ENCODE results near the gene GPR37L1. TPM values are rescaled to one million over a fixed set of nuclear protein-coding genes. Genes with fewer than 3 reads are reported as not detected.
"Not testable (repeated sequence)": the region's sequence is repeated elsewhere in the genome, so short reads cannot be mapped to it uniquely, and the experiment has no call there.

GPR37L1 gene
- total and polyA plus RNA-seq, 10 donors, result 0.16 TPM; not detected in 9

- WGBS, 5 donors, result 74 to 86% (median 83%) methylated on average over 8 to 10 of the region's 10 CpGs
Measured at GRCh38 chr1:202106340-202107254, 16.1 kb upstream of the GPR37L1 start.

GRCh38 chr1:202107321-202107761 lies 15.4 kb upstream of the GPR37L1 start:
- no peak overlapping the region for H3K27ac ChIP-seq
- WGBS, 5 donors, result 60 to 81% (median 72%) methylated on average over 2 to 5 of the region's 5 CpGs

More at GRCh38 chr1:202106340-202107254, 16.1 kb upstream of the GPR37L1 start:
- no peak for DNase-seq
- intact Hi-C loops (cut with DNase I; ENCODE audit: low total_unique reads), result no loop called here
- H3K27ac ChIP-seq, result no peak overlapping the region
- TF ChIP-seq POLR2AphosphoS5 (IDR thresholded peaks at IDR 0.05) (no peak), CTCF (IDR thresholded peaks at IDR 0.05 in 8 of 11, conservative IDR thresholded peaks at IDR 0.05 in 3 of 11) (no peak), POLR2A (IDR thresholded peaks at IDR 0.05) (no peak)
- no peaks in the 10 kb centered on the region for H3K27me3 ChIP-seq (replicated peaks in 1 of 7)
- H3K9me3 ChIP-seq, result no peaks in the 10 kb centered on the region
- peaks cover 0 to 7% (median 0%) of the 10 kb centered on the region in 6 donors for H3K4me1 ChIP-seq
- no peak overlapping the region for H3K4me3 ChIP-seq
- no peaks in the 10 kb centered on the region for H3K36me3 ChIP-seq

GRCh38 chr1:202107801-202108731 lies 14.7 kb upstream of the GPR37L1 start:
- intact Hi-C loops (cut with DNase I; ENCODE audit: low total_unique reads), result no loop called here
- Histone ChIP-seq H3K36me3 (no peaks in the 10 kb centered on the region), H3K4me1 (peaks cover 0 to 7% (median 0%) of the 10 kb centered on the region in 6 donors), H3K9me3 (no peaks in the 10 kb centered on the region), H3K27ac (no peak overlapping the region), H3K27me3 (replicated peaks in 1 of 7) (peaks cover 0 to 3% (median 0%) of the 10 kb centered on the region in 7 donors), H3K4me3 (no peak overlapping the region)
- 60 to 82% (median 76%) methylated on average over 9 to 13 of the region's 13 CpGs for WGBS, 5 donors
- DNase-seq, result no peak
- TF ChIP-seq CTCF (IDR thresholded peaks at IDR 0.05 in 8 of 11, conservative IDR thresholded peaks at IDR 0.05 in 3 of 11) (no peak), POLR2A (IDR thresholded peaks at IDR 0.05) (no peak), POLR2AphosphoS5 (IDR thresholded peaks at IDR 0.05) (no peak)

More at GRCh38 chr1:202107321-202107761, 15.4 kb upstream of the GPR37L1 start:
- no peak for DNase-seq
- no peaks in the 10 kb centered on the region for H3K27me3 ChIP-seq (replicated peaks in 1 of 7)
- H3K9me3 ChIP-seq, result no peaks in the 10 kb centered on the region
- intact Hi-C loops (cut with DNase I; ENCODE audit: low total_unique reads), result no loop called here
- H3K4me1 ChIP-seq, result peaks cover 0 to 7% (median 0%) of the 10 kb centered on the region in 6 donors
- no peak for TF ChIP-seq POLR2A (IDR thresholded peaks at IDR 0.05)
- no peak overlapping the region for H3K4me3 ChIP-seq
- H3K36me3 ChIP-seq, result no peaks in the 10 kb centered on the region

GRCh38 chr1:202110977-202111376 lies 11.7 kb upstream of the GPR37L1 start:
- H3K4me1 ChIP-seq, result peaks cover 0 to 7% (median 0%) of the 10 kb centered on the region in 6 donors
- no peak for TF ChIP-seq POLR2AphosphoS5 (IDR thresholded peaks at IDR 0.05)
- TF ChIP-seq POLR2A (IDR thresholded peaks at IDR 0.05), result no peak
- no peak for TF ChIP-seq CTCF (IDR thresholded peaks at IDR 0.05 in 8 of 11, conservative IDR thresholded peaks at IDR 0.05 in 3 of 11)
- no peaks in the 10 kb centered on the region for H3K9me3 ChIP-seq
- WGBS, 5 donors, result 83 to 97% (median 91%) methylated on average over 3 of the region's 3 CpGs
- no peaks in the 10 kb centered on the region for H3K36me3 ChIP-seq
- no peak overlapping the region for H3K4me3 ChIP-seq
- intact Hi-C loops (cut with DNase I; ENCODE audit: low total_unique reads), result no loop called here
- peaks cover 0 to 3% (median 0%) of the 10 kb centered on the region in 7 donors for H3K27me3 ChIP-seq (replicated peaks in 1 of 7)
- no peak for DNase-seq
- no peak overlapping the region for H3K27ac ChIP-seq

GRCh38 chr1:202111589-202111988 lies 11.1 kb upstream of the GPR37L1 start:
- H3K4me1 ChIP-seq; DNase-seq; H3K27me3 ChIP-seq (replicated peaks in 1 of 7); H3K36me3 ChIP-seq; H3K27ac ChIP-seq; H3K4me3 ChIP-seq; intact Hi-C loops (cut with DNase I; ENCODE audit: low total_unique reads); H3K9me3 ChIP-seq: not testable (repeated sequence)
- WGBS, 5 donors, result 89 to 96% (median 92%) methylated on average over 7 of the region's 7 CpGs
